MCF 10A (cell line): ENCODE results near the gene NELL1. TPM values are rescaled to one million over a fixed set of nuclear protein-coding genes. Genes with fewer than 3 reads are reported as not detected.

Experiments used
- BruUV-seq: library from RNA; stranded (reverse); fragments of 400-500 nt; replicated peaks from 2 replicates; lab custom pipeline; 2021; lab: Mats Ljungman, UMichigan
- CTCF ChIA-PET: fragments of 300-600 bp; sonication (Branson Sonifier 250); formaldehyde crosslinking; extraction: SDS; loops from one replicate; lab custom pipeline; 2021; ENCODE audit warnings: antibody characterized with exemption, inconsistent platforms; lab: Yijun Ruan, JAX
- POLR2A ChIA-PET: fragments of 300-600, 350-650 bp; sonication (Branson Sonifier 250); formaldehyde crosslinking; extraction: SDS; loops from one replicate; lab custom pipeline; 2020; ENCODE audit warnings: antibody characterized with exemption, inconsistent platforms; lab: Yijun Ruan, JAX
- DNase-seq: peaks from one replicate; pipeline ENCODE4 v3.0.0-alpha.2; 2018; ENCODE audit not compliant: unreplicated experiment
- H3K27ac Mint-ChIP-seq: one replicate; pipeline ENCODE4 v1.8.0; 2022; ENCODE audit warnings: mild to moderate bottlenecking, low read depth, mixed read lengths; ENCODE audit not compliant: unreplicated experiment
- H3K27me3 Mint-ChIP-seq: one replicate; pipeline ENCODE4 v1.8.0; 2022; ENCODE audit warnings: mixed read lengths; ENCODE audit not compliant: insufficient read depth, unreplicated experiment
- H3K36me3 Mint-ChIP-seq: one replicate; pipeline ENCODE4 v1.8.0; 2022; ENCODE audit warnings: mild to moderate bottlenecking, moderate library complexity, mixed read lengths; ENCODE audit not compliant: insufficient read depth, unreplicated experiment
- H3K4me1 Mint-ChIP-seq: one replicate; pipeline ENCODE4 v1.8.0; 2022; ENCODE audit warnings: mixed read lengths; ENCODE audit not compliant: insufficient read depth, unreplicated experiment
- H3K4me3 Mint-ChIP-seq: one replicate; pipeline ENCODE4 v1.8.0; 2022; ENCODE audit warnings: mild to moderate bottlenecking, moderate library complexity, mixed read lengths; ENCODE audit not compliant: unreplicated experiment
- H3K9me3 Mint-ChIP-seq: one replicate; pipeline ENCODE4 v1.8.0; 2022; ENCODE audit warnings: mixed read lengths; ENCODE audit not compliant: unreplicated experiment
- intact Hi-C: fragments of 100-400 bp; cut with micrococcal nuclease; formaldehyde crosslinking; loops from 2 replicates; pipeline ENCODE4 v1.14.1; 2022
- total RNA-seq: library from RNA; stranded (reverse); gene quantifications from 2 replicates; pipeline ENCODE4 v1.2.3, GENCODE V29; 2022
- TF ChIP-seq, protein P1 (sequence below): fragments of 200-600 bp; IDR thresholded peaks from one replicate; pipeline ENCODE4 v1.8.0; 2022; ENCODE audit warnings: antibody characterized with exemption, mild to moderate bottlenecking; ENCODE audit not compliant: unreplicated experiment

The NELL1 gene
- total RNA-seq, 1 experiment from 2014 or later: not detected

GRCh38 chr11:21169639-21170038 is 500.3 kb downstream of the NELL1 start:
- intact Hi-C loops: no loop called here
- CTCF ChIA-PET: no interaction called here
- no peaks in the 10 kb centered on the region for H3K36me3 Mint-ChIP-seq
- H3K27me3 Mint-ChIP-seq: no peaks in the 10 kb centered on the region
- peaks cover 20% of the 10 kb centered on the region for H3K9me3 Mint-ChIP-seq
- TF ChIP-seq, protein P1, sequence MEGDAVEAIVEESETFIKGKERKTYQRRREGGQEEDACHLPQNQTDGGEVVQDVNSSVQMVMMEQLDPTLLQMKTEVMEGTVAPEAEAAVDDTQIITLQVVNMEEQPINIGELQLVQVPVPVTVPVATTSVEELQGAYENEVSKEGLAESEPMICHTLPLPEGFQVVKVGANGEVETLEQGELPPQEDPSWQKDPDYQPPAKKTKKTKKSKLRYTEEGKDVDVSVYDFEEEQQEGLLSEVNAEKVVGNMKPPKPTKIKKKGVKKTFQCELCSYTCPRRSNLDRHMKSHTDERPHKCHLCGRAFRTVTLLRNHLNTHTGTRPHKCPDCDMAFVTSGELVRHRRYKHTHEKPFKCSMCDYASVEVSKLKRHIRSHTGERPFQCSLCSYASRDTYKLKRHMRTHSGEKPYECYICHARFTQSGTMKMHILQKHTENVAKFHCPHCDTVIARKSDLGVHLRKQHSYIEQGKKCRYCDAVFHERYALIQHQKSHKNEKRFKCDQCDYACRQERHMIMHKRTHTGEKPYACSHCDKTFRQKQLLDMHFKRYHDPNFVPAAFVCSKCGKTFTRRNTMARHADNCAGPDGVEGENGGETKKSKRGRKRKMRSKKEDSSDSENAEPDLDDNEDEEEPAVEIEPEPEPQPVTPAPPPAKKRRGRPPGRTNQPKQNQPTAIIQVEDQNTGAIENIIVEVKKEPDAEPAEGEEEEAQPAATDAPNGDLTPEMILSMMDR: no peak
- no peak overlapping the region for H3K27ac Mint-ChIP-seq
- H3K4me3 Mint-ChIP-seq: no peak overlapping the region
- BruUV-seq: no TSS peak
- H3K4me1 Mint-ChIP-seq: no peaks in the 10 kb centered on the region
- POLR2A ChIA-PET: no interaction called here
- DNase-seq: no peak

DNA sequence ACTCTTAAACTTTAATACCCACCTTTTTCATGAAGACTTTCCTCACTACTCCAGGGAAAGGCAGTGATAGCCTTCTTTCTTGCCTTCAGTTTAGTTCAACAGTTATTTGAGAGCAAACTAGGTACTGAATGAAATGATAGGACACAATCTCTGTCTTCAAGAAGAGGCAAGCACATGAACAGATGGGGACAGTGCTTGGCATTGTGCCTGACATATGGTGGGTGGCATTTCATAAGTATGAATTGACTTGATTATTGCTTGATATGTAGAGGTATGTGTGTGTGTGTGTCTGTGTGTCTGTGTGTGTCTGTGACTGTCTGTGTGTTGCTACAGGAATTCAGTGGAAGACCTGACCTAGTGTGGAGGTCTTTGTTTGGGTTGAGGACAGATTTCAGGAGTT is 504.1 kb downstream of the NELL1 start:
- Mint-ChIP-seq H3K27ac (no peak overlapping the region), H3K4me3 (no peak overlapping the region), H3K27me3 (no peaks in the 10 kb centered on the region), H3K36me3 (no peaks in the 10 kb centered on the region), H3K4me1 (no peaks in the 10 kb centered on the region), H3K9me3 (peaks cover 7% of the 10 kb centered on the region)
- no peak for DNase-seq
- CTCF ChIA-PET: interaction anchor here (0.6 kb wide), 1 partner anchor 82 kb away, joined by 3 read pairs; no protein-coding TSS in a partner anchor
- TF ChIP-seq, protein P1: no peak
- POLR2A ChIA-PET: no interaction called here
- no TSS peak for BruUV-seq
- intact Hi-C loops: no loop called here

DNA sequence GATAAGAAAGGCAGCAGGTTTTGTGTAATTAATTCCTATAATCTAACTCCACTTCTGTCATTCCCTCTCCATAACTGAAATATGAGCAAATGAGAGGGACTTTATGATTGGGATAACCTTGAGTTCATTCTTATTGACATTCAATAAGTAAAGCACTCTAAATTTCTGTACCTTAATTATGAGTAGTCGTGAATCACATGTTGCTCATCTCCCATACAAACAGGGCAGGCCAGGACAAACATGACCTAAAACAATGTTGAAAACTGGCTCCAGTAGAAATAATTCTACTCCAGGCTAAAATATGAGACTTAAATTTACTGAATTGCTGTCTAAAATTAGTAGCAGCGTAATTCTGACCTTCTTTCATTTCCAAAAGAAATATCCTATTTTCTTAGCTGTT is 505.4 kb downstream of the NELL1 start:
- Mint-ChIP-seq H3K4me1 (no peaks in the 10 kb centered on the region), H3K27me3 (no peaks in the 10 kb centered on the region), H3K36me3 (no peaks in the 10 kb centered on the region), H3K9me3 (no peaks in the 10 kb centered on the region), H3K4me3 (no peak overlapping the region), H3K27ac (no peak overlapping the region)
- intact Hi-C loops: no loop called here
- ChIA-PET CTCF (no interaction called here), POLR2A (no interaction called here)
- TF ChIP-seq, protein P1: no peak
- DNase-seq: no peak
- BruUV-seq: no TSS peak

DNA sequence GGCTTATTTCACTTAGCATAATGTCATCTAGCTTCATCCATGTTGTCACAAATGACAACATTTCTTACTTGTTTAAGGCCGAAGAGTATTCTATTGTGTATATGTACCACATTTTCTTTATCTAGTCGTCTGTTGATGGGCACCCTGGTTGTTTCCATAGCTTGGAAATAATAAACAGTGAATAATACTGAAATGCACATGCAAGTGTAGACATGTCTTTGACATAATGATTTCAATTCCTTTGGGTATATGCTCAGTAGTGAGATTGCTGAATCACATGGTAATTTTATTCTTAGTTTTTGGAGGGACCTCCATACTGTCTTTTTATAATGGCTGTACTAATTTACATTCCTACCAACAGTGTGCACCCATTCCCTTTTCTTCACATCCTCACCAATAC is 508.0 kb downstream of the NELL1 start:
- intact Hi-C loops: no loop called here
- Mint-ChIP-seq H3K4me1 (no peaks in the 10 kb centered on the region), H3K36me3 (no peaks in the 10 kb centered on the region), H3K9me3 (no peaks in the 10 kb centered on the region), H3K27me3 (no peaks in the 10 kb centered on the region), H3K4me3 (no peak overlapping the region), H3K27ac (no peak overlapping the region)
- ChIA-PET POLR2A (no interaction called here), CTCF (no interaction called here)
- BruUV-seq: no TSS peak
- DNase-seq: no peak
- TF ChIP-seq, protein P1: no peak
